HG03045 (cell line): Measurements from ENCODE around the gene ARHGAP26.

ENCODE experiments used
- ATAC-seq: cut with Tn5 transposase; IDR thresholded peaks from one replicate; pipeline ENCODE4 v1.9.1; 2021; ENCODE audit warnings: mild to moderate bottlenecking, moderate library complexity; ENCODE audit not compliant: unreplicated experiment

The ARHGAP26 gene

DNA sequence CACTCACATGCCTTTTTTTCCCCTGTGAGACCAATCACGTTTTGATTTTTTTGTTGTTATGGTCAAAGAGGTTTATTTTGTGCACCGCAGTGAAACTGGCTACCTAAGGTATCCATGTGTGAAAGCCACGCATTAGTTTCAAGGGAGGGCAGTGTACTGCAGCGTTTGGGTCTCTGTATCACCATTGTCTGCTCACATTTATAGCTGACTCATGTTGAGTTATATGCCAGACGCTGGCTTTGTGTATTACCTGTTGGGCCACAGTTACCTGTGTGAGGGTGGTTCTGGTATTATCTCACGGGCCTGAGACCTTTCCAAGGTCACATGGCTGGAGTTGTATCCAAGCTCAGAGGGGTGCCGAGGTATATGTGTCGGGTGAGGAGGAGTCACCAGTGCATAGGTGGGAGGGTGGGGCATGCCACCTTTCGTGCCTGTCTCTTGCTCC is 75.8 kb downstream of the ARHGAP26 start:
- no peak for ATAC-seq

DNA sequence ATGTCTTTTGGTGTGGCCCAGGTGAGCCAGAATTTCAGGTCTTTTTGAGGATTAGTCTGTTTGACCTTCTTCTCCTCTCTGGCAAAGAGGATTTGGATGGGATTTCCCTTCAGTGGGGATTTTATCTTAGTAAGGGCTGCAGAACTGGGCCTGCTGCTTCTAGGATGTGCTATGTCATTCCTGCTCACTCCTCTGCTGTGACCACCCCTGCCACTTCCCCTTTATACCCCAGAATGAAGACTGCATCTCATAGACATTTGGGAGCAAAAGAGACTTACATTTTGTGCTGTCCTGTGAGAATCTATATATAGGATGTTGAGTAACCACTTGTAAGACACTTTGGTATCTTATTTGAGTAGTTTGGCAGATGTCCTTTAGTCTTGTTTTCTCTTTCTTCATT is 76.2 kb downstream of the ARHGAP26 start:
- no peak for ATAC-seq

DNA sequence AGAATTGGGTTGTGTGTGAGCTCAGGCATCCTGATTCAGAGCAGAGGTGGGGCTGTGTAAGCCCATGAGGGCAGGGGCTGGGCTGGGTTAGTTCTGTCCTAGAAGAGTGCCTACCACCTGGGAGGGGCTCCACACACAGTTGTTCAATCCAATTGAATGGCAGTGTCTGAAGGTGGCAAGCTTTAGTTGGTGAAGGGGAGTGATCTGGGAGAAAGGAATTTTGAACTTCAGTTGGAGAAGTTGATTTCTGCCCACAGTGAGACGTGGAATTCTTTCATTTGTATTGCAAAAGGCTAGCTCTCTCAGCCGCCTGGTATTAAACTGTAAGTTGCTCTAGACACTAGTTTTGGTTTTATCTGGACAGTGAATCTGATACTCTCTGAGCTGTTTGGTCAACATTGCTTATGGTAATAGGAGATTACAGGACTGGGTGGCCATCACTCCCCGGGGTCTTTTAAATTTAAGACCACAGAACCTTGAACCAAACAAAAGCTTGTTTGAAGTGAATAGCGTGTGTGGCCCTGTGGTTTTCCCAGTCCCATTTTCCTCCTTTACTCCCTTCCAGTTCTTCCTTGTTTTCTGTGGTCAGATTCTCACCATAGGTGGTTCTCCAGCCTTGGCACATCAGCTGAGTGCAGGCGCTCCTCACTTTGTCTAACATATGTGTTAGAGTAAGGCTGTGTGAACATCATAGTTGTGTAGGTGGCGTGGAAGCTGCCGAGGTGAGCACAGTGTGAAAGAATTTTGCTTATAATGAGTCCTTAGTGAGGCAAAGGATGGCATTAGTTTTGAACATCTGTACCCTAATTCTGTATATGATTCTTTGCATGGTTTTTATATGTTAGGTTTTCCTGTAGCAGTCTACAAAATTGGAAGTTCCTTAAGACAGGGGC is 78.0 kb downstream of the ARHGAP26 start:
- no peak for ATAC-seq

DNA sequence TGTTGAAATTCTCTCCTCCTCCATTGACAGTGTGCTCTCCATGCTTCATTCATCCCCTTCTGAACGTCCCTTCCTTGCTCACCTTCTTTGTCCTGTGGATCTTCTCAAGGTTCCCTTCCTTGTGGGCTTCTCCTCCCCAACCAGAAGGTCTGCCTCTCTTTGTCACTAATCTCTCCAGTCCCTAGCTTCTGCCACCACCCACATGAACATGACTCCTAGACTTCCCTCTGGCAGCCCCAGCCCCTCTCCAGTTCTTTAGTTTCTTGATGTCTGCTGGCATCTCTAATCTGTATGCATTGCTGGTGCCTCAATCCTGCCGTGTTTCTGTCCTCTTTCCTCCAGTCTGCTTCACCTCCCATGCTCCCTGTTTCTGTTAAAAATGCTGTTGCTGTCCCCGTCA is 79.3 kb downstream of the ARHGAP26 start:
- no peak for ATAC-seq

DNA sequence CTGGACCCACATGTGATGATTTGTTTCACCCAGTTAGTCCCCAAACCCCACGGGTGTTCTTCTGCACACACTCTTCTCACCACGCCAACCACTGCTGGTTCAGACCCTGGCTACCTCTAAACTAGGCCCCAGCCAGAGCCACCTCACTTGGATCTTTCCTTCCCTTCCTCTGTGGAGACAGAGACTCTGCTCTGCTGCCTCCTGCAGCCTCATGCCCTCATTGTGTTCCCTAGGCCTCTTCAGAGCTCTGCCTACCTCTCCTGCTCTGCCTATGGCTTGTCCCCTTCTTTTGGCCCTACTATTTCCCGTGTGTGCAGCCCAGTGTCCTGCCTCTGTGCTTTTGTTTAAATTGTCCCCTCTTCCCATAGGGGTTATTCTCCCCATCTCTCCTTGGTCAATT is 79.7 kb downstream of the ARHGAP26 start:
- no peak for ATAC-seq

DNA sequence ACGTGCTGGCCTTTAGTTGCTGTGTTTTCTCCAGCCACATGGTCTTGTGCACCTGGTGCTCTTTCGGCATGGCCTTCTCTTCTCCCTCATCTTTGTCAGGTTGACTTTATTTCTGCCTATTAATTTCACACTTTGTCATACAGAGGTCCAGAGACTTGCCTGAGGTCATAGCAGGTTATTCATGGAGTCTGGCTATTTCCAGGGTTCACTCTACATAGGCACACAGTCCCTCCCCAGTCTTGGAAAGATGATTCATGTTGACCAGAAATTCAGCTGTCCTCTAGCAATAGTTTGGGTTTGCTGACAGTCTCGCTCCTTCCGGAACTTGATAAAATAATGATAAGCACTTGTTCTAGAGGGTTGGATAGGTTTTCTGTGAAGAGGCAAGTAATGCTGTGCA is 81.6 kb downstream of the ARHGAP26 start:
- ATAC-seq: no peak

DNA sequence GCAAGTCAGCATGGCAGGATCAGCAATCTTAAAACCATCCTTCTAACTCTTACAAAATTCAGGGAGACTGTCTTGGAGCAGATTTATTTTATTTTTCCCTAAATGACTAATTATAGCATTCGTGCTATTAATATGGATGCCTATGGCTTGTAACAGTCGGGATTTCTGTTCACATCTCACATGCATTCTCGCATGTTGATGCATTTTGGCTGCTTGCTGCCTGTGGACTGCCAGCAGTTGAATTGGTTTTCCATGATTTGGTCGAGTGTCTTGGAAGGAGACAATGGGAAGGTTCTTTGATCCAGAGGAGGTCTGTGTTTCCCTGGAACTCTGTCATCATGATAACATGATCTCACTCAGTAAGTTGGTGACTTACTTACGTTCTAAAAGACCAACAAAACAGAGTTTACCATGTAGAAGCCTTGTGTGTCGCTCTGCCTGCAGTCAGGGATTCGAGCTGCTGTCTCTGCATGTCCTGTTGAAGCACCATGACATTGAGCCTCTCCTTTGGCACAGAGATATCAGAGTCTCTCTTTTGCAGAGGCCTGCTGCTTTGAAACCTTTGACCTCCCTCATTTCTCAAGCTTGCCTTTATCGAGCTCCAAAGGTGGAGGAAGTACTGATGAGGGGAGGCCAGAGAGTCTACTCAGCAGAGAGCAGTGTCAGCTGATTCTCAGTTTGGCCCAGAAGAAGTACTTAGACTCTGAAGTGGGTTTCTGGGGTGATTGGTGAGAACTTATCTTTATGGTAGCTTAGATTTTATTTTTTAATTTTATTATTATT is 82.4 kb downstream of the ARHGAP26 start:
- no peak for ATAC-seq

DNA sequence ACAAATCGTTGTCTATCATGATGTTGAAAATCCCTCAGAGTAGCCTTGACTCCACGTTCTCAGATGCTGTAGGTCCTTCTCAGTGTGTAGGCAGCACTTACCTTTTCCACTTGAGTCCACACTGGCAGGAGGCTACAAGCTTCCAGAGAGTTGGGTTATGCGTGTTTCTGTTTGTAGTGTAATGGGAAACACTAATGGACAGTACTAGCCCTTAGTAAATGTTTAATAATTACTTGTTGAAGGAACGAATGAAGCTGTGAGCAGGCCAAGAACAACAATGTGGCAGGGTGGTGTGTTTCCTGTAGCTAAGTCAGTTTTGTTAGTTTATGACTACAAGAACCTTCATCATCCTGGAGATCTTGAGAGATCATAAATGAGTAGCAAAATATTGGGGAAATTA is 83.5 kb downstream of the ARHGAP26 start:
- no peak for ATAC-seq

DNA sequence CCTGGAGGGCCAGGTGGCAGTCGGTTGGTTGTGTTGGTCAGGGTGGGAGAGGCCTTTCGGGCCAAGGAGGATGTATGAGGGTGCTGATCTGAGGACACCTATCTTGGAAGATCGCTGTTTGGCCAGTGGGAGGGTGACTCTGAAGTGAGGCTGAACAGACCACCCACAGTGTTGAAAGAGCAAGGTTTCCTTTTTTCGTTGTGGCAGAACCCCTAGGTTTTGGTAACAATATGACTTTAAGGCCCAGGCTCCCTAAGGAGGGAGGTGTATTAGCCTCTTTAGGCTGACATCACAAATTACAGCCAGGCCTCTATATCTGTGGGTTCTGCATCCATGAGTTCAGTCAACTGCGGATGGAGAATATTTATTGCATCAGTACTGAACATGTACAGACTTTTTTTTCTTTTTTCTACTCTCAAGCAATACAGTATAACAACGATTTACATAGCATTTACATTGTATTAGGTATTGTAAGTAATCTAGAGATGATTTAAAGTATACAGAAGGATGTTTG is 86.1 kb downstream of the ARHGAP26 start:
- ATAC-seq: no peak

DNA sequence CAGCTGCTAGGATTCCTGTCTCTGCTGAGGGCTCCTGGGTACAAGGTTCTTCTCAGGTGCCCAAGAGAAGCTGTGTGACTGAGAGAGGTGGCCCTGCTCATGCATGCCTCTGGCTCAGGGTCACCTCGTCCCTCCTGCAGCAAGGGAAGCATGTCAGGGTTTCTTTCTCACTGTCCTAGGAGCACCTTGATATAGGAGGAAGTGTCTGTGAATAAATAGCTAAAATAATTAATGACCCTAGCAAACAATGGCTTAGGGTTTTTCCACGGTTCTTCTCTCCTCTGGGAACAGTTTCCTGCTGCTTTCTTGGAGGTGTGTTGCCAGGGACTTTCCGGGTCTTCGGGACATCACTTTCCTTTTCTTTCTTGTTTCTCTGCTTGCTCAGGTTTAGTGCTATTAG is 87.2 kb downstream of the ARHGAP26 start:
- no peak for ATAC-seq

DNA sequence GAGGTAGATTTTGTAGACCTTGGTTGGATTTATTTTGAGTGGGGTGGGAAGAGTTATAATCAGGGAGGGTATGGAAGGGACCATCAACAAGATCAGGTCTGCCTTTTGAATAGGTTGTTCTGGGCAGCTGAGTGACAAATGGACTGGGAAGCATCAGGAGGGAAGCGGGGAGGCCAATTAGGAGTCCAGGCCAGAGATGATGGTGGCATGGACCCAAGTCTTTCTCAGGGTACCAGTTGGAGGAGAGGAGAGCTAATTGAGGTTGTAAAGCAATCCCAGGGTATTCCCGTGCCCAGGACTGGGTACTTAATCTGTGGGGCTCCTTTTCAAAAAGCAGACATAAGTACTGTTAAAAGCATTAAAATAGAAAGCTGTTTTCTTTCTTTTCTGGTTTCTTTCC is 88.9 kb downstream of the ARHGAP26 start:
- ATAC-seq: no peak

DNA sequence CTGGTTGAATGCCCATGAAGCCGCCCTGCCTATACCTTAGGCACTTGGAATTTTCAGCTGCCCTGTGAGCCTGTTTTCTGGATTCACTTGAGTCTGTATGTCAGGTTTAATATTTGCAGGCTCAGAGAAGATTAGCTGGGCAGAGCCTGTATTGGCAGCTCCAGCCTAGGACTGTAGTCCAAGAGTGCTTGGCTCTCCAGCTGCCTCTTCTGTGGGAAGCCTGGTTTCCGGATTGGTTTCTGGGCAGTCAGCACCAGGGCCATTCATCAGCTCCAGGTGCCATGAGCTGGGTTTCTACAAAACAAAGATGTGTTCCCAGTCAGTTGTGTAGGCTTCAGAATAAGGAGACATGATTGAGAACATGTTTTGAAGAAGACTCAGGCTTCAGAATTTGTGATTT is 90.1 kb downstream of the ARHGAP26 start:
- no peak for ATAC-seq

DNA sequence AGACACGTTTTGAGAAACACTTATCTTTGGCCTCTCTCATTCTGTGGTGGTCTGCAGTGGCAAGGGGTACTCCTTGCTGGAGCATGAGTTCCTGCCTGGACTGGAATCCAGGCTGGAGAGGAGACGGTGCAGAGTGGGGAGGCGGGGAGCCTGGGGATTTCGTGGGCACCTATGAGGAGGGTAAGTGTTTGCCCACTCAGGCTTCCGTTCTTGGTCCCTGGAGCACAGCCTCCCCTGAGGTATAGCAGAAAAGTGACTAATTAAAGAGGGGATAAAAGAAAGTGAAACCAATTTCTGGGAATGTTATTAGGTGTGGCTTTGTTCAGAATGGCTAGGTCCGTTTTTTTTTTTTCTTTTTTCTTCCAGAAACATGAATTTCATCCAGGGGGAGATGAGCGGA is 90.8 kb downstream of the ARHGAP26 start:
- no peak for ATAC-seq

DNA sequence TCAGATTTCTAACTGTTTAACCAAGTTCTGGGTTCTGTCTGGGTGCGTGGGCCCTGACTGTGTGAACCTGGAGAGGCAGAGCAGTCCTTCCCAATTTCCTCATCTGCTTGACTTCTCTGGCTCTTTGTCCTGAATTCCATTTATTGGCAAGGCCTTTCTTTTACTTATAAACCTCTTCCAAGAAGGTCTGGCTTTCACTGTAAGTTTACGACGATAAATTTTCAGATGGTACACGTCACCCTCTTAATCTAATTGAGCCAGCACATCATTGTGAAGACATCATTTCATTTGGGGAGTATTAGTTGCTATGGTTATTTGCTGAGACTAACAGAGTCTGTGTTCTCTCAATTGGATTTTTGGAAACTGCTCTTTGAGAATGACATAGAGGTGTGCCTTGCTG is 92.4 kb downstream of the ARHGAP26 start:
- ATAC-seq: no peak

DNA sequence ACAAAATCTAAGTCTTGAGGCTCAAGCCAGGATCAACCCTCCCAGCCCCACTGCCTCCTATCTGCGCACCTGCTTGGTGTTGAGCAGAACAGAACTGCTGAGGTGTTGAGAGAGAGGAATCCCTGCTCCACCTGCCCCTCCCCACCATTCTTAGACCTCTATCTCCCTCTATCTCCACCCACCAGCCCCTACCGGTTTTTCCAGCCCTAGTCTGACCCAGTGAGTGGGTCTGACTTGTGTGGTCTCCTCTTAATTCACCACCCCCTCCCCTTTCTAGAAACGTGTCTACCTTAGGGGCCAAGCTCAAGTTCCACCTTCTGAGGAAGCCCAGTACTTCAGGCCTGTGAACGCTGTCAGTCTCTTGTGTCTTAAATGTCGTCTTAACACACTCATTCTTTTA is 93.7 kb downstream of the ARHGAP26 start:
- ATAC-seq: no peak

DNA sequence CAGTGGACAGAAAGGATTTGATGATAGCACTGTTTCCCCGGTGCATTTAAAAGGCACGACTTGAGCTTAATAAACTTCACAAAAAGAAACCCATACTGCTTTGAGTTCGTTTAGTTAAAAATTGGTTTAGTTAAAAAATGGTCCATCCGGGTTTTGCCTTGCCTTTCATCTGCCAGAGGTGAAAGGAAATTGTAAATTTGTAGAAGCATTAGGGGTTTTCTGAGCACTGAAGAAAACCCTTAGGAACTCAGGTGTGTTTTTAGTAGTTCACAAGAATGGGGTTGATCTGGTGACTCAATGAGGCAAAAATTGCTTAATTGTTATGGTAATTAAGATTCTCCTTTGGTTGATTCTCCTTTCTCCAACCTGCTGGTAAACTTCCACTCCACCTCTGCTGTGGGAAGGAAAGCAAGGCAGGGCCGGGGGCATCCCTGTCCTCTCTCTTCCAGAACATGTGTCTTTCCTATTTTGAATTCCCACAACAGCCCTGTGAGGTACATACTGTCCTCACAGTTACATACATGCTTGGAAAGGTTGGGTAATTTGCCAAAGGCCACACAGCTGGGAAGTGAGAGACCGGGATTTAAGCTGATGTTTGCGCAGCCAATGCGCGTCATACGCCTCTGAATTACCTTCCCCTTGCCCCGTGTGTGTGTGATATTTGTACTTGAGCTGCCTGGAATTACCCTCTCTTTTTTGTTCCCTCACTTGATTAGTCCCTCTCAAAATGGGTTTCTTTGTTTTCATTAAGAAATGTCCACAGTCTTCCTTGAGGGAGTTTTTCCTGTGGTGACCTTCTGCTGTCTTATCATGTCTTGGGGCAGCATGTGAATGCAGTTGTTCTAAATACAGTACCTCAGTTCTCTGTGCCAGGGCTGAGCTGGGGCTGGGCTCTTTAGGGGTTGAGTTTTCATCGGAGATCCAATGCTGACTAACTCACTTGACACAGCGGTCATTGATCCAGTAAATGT is 94.4 kb downstream of the ARHGAP26 start:
- ATAC-seq: no peak

DNA sequence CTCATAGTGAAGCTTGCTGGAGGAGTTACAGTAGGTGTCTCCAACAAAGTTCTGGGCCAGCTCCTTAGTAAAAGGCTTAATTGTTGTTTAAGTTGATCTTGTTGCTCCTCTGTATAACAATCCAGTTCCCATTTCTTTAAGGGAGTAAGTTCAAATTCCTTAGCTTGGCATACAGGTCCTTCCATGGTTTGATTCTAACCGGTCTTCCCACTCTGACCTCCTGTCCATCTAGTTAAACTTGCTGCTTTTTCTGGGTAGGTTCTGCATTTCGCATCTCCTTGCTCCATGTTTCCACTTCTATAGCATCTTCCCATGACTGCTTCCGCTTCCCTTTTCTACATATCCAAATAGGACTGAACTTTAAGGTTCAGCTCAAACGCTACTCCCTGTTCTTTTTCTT is 95.5 kb downstream of the ARHGAP26 start:
- ATAC-seq: no peak

DNA sequence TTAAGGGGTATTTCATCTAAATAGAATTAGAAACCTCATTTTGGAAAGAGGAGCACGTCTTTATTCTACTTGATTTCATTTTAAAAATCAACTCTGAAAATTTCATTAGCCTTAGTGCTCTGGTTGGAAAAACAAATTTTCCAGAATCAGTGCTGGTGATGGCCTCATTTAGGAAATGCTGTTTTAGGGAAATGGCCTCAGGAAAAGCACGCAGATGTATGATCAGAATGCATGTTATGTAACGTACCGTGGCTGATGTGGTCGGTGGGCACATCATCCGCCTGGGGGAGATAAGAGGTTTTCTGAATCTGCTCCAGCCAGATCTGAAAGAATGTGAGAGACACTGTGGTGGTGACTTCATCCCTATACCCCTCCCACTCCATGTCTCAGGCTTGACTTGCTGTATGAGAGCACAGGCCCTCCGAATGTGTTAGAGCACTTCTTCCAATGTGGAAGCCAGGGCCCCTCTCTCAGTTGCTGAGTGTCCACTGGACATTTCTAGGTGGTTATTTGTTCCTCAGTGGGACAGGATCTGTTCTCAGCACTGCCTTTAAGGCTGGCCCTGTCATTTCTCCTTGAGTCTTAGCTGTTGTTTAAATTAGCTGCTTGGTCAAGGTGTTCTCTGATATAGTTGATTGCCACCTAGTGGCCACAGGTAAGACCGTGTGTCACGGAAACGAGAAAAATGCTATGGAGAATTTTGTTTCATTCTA is 96.5 kb downstream of the ARHGAP26 start:
- ATAC-seq: peak; percentile 72

DNA sequence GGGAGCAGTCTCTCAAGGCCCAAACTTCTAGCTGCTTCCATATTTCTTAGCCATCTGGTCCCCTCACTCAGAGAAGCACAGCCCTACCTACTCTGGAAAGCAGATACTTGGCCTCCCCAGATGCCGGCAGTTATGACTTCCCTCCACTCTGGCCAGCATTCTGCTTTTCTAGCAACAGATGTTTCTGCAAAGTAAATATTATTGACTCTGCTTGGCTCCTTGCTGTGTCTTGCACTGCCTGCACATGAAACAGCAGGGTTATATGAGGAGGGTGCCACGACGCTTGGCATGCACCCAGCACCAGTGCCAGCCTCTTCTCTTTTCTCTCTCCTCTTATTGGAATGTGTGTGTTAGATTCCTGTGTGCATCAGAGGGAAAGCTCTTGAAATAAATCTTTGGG is 99.7 kb downstream of the ARHGAP26 start:
- no peak for ATAC-seq
